GM12873 (cell line): ENCODE data around the gene SGSM2.

Source experiments
- TF ChIP-seq, protein P1 (sequence below): IDR thresholded peaks from 2 replicates; pipeline ENCODE4 v1.5.1; 2012; ENCODE audit warnings: low read depth, mild to moderate bottlenecking, moderate library complexity, low read length, control low read depth; ENCODE audit not compliant: insufficient read depth; ENCODE audit errors: missing control alignments

SGSM2 gene

DNA sequence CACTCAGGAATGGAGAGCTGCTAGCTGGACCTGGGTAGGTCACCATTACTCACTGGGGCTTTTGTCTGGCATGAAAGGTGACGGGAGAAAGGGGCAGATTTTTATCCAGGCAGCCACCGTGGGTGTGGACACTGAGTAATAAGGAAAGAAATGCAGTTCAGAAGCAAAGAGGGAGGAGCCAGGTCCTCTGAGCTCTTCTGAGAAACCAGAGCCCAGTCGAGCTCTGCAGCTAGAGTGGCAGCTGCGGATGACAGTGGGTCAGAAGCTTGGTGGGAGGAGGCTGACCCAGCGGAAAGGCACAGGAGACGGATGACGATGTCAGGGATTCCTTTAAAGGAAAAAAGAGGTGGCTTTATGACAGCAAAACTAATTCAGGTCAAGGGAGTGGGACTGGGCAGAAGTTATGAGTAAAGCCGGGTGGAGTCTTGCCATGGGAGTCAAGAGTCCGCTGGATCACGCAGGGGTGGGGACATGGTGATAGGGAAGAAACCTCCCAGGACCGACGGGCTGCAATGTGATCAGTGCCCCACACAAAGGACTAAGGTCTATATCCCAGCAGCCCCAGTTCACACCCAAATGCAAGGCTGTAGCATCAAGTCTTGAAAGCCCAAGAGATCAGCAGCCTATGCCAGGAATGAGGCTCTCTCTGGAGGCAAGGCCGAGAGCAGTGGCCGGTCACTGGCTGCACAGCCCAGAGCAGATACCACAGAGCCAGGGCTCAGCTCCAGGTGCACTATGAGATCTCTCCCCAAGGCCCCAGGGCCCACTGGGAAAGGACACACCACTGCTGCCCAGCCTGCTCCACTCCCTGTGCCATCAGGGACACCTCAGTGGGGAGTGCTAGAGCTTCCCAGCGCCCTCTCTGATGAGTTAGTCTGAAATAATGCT, 69.8 kb downstream of the SGSM2 start:
- TF ChIP-seq, protein P1, sequence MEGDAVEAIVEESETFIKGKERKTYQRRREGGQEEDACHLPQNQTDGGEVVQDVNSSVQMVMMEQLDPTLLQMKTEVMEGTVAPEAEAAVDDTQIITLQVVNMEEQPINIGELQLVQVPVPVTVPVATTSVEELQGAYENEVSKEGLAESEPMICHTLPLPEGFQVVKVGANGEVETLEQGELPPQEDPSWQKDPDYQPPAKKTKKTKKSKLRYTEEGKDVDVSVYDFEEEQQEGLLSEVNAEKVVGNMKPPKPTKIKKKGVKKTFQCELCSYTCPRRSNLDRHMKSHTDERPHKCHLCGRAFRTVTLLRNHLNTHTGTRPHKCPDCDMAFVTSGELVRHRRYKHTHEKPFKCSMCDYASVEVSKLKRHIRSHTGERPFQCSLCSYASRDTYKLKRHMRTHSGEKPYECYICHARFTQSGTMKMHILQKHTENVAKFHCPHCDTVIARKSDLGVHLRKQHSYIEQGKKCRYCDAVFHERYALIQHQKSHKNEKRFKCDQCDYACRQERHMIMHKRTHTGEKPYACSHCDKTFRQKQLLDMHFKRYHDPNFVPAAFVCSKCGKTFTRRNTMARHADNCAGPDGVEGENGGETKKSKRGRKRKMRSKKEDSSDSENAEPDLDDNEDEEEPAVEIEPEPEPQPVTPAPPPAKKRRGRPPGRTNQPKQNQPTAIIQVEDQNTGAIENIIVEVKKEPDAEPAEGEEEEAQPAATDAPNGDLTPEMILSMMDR, result no peak

DNA sequence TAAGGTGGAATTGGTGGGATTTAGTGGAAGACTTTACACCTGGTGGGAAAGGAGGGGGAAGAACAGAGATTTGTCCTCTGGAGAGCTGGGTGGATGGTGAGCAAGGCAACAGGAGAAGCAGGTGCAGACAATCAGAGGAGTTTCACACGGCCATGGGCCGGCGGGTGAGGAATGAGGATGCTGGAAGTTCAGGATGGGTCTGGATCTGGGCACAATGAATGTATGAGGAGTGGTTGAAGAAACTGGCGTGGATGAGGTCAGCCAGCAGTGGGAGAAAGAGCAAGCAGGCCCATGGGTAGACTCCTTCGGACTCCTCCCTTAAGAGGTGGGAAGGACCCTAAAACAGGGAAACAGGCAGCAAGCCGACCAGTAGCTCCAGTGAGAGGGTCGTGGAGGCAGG, 73.7 kb downstream of the SGSM2 start:
- TF ChIP-seq, protein P1, result no peak

DNA sequence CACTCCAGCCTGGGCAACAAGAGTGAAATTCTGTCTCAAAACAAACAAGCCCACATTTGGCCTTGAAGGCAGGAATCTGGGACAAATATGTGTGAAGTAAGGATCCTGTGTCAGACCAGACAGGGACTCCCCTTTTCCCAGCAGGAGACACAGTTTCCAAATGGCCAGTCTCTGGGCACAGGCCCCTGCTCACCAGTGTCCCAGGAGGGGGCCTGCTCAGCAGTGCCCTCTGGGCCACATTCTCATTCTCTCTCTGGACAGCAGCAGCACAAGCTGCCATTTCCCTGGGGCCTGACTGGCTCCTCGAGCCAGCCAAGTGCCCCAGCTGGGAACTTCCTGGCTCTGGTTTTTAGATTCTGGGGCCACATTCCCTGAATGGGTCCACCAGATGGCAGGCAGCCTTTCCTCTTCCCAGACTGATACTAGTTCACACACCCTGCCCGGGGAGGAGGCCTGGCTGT, 75.3 kb downstream of the SGSM2 start:
- TF ChIP-seq, protein P1, result no peak

DNA sequence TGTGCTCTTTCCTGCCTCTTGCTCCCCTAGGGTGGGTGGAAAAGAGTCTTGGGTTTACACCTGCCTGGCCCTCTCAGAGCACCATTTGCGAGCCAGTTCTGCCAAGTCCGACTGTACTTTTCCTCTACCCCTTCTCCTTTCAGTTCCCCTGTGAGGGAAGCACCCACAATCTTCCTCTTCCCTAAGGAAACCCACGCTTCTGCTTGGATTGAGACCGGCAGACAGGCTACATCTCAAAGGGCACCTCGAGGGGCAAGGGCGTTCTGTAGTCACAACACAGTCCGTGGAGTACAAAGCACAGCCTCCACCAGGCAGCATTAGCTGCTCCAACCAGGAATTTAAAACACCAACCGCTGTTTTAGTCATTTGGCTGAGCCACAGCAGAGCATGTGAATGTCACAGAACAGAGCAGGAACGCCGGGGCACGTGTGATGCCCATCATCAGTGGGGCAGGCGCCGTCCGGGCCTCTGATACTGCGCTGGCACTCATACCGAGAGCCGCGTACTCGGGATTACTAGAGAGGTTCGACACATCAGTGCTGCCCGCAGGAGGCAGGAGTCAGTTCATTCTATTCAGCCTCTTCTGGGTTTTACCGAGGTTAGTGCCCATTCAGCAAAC, 77.3 kb downstream of the SGSM2 start:
- TF ChIP-seq, protein P1, result no peak

DNA sequence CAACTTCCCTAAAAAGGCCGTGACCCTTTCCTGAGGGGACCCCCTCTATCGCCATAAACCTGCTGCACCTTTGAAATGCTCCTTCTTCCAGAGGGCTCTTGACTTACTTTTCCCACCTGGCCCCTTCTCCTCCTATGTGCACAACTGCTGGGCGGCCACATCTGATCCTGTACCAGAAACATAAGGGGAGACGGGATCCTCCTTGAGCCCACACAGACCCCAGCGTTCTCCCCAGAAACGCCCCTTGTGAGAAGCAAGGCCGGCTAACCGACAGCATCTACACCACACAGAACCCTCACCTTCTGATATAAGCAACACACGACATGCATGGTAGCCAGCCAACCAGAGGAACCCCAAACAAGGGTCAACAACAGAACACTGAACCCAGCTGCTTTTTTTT, 77.8 kb downstream of the SGSM2 start:
- TF ChIP-seq, protein P1, result no peak

DNA sequence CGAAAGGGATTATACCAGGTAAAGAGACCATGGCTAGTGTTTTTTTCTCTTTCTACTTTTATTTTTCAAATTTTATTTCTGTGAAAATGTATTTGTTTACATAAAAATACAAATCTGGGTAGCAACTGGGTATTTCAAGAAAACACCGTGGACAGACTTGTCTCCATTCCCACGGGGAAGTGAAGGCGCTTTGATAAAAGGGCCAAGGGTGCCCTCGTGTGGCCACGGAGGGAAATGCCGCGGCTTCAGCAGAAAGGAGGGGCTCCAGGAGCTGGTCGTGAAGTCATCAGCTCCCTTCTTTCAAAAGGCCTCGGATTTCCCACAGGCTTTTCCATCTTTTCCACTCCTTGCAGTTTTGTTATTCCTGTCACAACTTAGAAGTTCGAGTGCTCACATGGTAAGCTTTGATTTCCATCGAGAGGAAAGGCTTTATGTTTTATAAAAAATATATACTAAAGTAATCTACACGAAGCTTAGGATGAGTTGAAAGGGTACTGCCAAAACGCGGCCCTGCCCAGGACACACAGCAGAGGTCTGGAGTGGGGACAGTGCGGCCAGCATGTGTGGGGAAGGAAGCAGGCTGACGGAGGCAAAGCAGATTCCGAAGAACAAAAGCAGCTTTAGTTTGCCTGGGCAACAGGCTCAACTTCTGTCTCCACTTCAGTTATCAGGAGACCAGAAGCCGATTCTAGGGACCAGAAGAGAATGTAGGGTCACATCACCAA, 78.9 kb downstream of the SGSM2 start:
- TF ChIP-seq, protein P1, result peak; percentile 91

DNA sequence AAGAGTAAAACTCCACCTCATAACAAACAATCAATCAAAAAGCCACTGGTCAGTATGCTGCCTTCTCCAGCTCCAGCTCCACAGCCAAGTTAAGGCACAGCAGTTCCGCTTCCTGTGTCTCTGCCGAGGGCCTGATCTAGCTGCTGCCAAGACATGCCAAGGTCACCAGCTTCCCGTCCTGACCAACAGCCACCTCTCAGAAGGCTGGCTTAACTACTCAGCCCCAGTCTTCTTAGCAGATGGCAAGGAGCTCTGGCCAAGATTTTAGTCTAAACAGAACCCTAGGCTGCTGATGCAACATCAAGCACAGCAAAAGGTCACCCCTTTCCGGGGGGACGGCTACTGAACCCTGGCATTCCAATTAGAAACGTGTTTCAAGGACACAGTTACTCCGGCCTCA, 81.3 kb downstream of the SGSM2 start:
- TF ChIP-seq, protein P1, result no peak
